Hepatic stellate cell (primary cell): ENCODE measurements around the gene PRSS38.
A peak's percentile ranks its signal among the peaks of the same experiment; 100 is the strongest.

ENCODE experiments used
- DNase-seq: peaks from one replicate; pipeline ENCODE4 v3.0.0; 2011; ENCODE audit warnings: low spot score

PRSS38 gene

GRCh38 chr1:227815468-227816409 lies at the start of gene PRSS38:
PRSS38 (plus strand) TSS chr1:227815675; CDS start chr1:227815717, 42 bp downstream.
- DNase-seq, result no peak

DNA sequence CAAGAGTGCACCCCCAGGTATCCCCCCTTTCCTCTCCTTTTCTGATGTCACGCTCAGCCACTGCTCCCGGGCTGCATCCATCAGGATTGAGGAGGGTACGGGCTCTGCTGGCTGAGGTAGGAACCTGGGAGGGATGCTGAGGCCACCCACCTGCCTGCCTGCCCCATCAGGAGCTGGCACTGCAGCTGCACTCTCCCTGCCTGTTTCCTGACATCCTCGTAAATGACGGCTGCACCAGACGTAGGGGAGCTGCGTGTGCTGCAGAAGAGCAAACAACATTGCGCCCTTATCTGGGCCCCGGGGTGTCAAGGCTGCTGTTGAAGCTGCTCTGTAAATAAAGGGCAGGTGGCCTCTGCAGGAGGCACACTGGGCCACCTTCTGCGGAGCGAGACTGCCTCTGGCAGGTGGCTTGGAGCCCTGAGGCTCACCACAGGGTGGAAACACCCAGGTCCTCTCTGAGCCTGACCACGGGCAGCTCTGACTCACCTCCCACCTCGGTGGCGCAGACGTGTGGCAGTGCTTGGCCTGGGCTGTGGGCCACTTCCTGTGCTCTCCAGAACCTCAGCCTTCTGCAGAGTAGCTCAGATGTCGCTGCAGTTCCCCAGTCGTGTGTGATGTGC lies 49.4 kb upstream of the PRSS38 start:
- no peak for DNase-seq

GRCh38 chr1:227766653-227767277 lies 48.7 kb upstream of the PRSS38 start:
- DNase-seq, result no peak

DNA sequence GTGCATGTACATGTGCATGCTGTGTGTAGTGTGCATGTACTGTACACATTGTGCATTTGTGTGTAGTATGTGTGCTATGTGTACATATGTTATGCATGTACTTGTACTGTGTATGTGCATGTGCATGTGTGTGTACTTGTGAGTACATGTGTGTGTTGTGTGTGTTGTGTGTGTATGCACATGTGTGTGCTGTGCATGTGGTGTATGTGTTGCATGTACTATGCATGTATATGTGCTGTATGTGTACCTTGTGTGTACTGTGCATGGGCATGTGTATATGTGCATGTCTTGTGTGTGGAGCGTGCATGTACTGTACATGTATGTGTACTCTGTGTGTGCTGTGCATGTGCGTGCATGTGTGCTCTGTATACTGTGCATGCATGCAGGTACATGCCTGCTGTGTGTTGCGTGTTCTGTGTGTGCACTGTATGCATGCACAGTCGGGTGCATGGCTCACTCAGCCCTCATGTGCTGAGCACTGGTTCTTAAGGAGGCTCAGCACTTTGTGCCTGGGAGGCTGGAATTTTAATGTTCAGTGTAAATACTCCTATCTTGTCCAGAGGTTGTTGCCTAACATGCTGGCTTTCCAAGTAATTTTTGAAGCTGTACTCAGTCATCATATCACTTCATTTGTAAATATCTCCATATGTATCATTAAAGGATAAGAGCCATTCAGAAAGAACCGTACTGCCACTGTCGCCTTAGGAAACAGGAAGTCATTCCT lies 47.9 kb upstream of the PRSS38 start:
- no peak for DNase-seq

DNA sequence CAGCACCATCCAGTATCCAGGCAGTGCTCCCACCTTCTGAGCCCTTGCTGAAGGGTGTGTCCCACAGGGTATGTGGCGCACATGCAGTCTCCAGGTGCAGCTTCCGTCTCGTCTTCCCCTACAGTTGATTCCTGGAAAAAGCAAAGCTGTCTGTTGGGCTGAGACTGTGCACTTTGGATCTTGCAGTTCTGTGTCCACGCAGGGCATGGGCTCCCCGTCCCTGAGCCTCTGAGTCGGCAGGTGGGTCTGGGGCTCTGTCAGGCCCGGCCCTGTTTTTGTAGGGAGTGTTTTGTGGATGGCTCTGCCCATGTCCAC lies 47.4 kb upstream of the PRSS38 start:
- DNase-seq, result no peak

GRCh38 chr1:227768640-227769039 lies 46.8 kb upstream of the PRSS38 start:
- DNase-seq, result no peak

DNA sequence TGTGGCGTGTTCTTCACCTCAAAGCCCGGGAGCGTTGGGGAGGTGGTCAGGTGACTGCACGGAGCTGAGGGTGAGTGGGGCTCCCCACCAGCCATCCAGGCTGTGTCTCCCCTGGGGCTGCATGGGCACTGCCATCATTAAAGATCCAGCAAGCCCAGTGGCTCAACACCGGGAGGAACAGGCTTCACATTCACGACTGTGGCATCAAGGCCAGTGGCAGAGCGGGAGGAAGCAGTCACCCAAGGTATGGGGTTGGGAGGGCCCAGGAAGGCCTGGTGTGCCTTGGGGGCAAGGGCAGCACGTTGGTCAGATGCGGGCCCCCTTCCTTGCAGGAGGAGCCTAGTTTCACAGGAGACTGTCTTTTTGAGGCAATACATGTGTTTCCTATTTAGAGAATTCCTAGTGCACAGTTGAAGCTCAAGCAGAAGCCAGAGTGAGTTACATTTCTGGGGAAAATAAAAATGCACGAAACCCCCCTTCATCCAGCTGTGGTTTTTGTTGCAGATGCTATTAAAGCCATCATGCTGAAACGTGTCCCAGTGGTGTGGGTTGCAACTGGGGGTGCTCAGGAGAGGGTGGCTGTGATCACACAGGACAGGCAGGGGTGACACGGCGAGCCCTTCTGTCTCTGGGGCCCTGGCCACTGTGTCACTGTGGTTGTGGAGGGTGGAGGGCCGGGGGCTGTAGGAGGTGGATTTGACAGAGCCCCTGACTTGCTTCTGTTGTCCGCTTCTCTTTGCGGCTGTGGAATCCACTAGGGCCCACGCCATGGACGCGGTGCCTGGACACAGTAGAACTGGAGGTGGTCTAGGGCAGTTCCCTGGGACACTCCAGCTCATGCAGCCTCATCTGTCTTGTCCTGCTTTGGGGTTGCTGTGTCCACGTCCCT lies 46.2 kb upstream of the PRSS38 start:
- DNase-seq, result no peak

DNA sequence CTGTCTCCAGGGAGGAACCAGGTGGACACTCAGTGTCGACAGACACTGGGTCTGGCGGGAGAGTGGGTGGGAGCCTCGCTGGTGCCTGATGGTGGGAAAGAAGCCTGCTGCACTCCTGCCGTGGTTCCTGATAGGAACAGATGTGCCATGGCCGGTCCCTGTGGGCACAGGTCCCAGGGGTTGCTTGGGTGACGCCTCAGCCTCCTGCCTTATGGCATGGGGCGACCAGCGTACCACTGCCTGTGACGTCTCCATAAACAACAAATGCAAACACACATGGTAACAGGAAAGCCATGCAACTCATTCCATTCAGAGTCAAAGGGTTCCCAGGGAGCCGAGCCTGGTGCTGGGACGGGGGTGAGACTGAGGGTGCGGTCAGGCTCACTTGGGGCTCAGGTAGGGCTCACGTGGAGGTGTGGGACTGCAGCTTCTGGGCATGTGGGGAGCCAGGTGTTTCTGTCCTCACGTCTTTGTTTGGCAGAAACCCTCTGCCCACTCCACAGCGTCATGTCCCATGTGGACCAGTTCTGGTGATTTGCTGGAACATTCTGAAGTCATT lies 45.5 kb upstream of the PRSS38 start:
- no peak for DNase-seq

DNA sequence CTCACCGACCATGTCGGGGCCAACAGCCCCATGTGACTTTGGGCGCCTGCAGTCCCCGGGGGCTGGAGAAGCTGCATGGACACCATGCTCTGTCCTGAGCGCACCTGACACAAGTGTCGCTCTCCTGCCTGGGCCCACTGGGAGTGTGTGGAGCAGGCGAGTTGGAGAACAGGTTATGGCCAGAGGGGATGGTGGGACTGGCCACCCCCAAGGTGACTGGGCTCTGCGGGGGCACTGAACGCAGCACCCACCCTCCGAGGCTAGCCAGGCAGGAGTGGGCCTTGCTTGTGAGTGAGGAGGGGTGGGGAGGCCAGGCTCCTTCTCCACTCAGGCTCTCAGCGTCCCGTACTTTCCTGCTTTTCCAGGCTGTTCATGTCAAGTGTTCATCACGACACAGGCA lies 44.7 kb upstream of the PRSS38 start:
- no peak for DNase-seq

GRCh38 chr1:227771326-227771725 lies 44.1 kb upstream of the PRSS38 start:
- no peak for DNase-seq

DNA sequence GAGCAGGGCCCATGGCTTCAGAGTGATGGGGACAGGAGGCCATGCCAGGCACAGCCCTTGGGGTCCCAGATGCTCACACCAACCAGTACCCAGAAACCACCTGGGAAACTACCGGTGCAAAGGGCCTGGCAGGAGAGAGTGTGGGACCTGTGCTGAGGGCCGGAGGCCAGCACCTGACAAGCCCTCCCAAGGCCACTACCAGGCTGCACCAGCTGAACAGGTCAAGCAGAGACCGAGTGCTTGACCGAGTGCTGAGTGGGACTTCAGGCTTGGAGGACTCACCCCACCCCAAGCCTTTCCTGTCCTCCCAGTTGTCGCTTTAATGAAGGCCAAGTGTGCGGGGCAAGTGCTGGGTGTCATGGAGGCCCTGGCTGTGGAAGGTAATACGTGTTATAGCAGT lies 43.7 kb upstream of the PRSS38 start:
- no peak for DNase-seq

DNA sequence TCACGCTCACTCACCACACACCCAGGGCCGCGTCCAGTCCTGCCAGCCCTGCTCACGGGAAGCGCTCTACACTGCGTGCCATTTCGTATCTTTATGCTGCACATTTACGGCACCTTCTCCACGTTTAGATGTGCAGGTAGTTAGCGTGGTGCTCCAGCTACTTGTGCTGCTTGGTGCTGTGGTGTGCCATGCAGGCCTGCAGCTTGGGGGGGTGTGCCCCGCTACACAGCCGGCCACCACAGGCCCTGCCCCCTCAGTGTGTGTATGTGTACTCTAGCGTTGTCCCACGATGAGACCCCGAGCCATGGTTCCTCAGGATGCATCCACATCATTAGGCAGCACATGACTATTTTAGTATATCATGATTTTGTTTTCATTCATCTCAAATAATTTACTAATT lies 41.9 kb upstream of the PRSS38 start:
- no peak for DNase-seq

DNA sequence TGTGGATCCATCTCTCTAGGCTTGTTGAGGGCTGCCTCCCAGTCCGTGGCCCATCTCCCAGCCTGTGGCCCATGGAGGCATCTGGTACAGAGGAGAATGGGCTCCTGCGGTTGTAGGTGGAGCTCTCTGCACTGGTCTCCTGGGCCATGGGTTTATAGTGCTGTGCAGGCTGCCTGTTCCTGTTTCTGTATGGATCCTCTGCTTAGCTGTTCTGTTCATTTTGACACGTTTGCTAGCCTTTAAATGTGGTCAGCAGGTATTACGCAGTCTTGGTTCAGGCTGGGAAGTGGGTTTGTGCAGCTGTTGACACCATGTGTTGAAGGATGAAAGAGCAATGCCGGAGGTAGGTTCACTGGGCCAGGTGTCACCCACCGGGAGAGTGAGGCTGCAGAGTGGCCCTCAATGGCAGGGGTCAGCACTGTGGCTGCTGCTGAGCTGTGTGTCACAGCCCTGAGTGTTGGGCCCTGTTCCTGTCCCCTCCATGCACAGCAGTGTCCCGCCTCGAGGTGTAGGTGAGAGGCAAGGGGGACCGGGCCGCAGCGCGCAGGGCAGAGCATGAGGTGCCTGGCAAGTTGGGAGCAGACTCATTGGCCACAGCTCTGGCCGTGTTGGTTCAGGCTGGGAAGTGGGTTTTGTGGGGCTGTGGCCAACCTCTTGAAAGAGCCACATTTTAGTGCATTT lies 41.3 kb upstream of the PRSS38 start:
- DNase-seq, result no peak

GRCh38 chr1:227774821-227775661 lies 40.4 kb upstream of the PRSS38 start:
- no peak for DNase-seq

DNA sequence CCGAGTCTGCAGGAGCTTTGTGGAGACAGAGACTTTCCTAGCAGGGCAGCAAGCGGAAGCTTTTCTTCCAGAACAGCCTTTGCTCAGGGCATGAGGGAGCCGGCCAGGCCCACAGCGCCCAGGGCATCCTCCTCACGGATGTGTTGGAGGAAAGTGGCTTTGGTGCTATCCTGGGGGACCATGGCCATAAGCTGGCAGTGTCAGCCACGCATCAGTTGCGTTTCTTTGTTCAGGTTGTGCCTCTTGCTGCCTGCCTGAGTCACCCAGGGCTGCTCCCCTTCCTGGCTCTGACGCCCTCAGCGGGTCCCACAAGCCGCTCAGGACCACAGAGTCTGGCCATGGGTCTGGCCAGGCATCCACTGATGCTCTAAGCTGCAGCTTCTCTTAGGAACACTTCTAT lies 39.6 kb upstream of the PRSS38 start:
- no peak for DNase-seq

GRCh38 chr1:227776331-227776771 lies 39.1 kb upstream of the PRSS38 start:
- peak; percentile 55 for DNase-seq

DNA sequence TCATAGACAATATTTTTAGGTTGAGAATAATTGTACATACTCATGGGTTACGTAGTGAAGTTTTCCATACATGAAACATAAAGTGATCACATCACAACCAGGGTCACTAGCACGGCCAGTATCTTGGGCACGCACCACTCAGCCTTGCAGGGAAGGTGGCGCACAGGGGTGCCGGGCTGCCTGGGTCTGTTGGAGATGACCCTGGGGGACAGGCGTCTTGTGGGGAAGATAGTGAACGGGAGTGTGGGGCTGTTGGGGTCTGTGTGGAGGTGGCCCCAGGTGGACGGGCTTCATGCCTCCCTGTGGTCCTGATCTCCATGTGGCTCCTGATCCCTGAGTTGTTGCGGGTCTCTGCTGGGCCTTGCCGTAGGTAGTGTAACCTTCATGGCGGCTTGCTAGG lies 38.3 kb upstream of the PRSS38 start:
- DNase-seq, result no peak

DNA sequence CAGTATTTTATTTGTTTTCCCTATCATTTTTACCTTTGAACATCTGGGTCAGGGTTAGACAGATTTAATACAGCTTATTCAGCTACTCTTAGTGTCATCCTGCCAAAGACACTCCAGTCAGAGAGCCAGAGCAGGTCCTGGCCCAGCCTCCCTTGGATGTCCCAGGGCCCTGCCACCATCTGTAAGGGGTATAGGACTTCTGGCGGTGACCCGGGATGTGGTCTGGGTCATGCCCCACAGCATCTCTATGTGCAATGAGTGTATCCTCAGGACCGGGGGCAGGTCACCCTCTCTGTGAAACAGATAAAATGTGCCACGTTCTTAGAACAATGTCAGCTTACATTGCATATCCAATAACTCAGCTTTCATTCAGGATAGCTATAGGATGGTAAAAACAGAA lies 37.8 kb upstream of the PRSS38 start:
- no peak for DNase-seq

DNA sequence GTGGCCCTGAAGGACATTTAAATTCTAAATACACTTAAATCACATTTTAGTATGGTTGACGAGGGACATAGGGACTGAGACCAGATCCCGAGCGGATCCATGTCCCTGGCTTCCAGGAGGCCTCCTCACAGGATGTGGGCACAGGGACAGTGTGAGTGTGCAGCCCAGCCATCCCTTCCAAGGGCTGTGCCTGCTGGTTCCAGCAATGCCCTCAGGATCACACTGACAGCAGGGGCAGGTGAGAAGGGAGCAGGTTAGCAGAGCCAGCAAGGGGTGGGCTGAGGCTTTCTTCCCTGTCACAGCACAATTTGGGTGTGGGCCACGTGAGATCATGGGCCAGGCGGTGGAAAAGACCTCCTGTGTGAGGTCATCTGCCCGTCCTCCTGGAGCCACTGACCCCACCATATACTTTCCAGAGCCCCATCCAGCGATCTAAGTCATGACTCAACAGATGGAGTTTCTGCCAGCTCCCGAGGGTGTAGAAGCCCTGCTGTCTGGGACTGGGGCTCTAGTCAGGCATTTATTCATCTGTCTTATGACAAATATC lies 37.0 kb upstream of the PRSS38 start:
- DNase-seq, result no peak
